ENCODE measurements around the gene STAT3. TPM values are rescaled to one million over a fixed set of nuclear protein-coding genes. Genes with fewer than 3 reads are reported as not detected.
"Not testable (repeated sequence)": the region's sequence is repeated elsewhere in the genome, so short reads cannot be mapped to it uniquely, and the experiment has no call there.

Gene STAT3
- polyA plus RNA-seq, 4 donors = 59.8 to 63.4 (median 60.4) TPM

DNA sequence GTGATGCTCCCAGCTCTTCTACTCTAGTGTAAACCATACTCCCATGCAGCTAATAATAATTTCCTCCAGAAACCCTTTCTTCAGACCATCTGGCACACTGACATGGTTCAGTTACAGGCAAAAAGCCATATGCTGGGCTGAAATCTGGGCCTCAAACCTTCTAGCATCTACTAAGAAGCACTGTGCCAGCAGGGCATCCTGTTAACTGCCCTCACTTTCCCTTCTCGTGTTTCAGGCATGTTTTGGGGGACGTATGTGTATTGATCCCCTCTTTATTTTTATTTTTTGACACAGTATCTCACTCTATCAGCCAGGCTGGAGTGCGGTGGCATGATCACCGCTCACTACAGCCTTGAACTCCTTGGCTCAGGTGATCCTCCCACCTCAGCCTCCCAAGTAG, 66.7 kb downstream of the STAT3 start:
- no peak for DNase-seq (ENCODE audit: low read depth in 4 of 4, low spot score in 3 of 4)

DNA sequence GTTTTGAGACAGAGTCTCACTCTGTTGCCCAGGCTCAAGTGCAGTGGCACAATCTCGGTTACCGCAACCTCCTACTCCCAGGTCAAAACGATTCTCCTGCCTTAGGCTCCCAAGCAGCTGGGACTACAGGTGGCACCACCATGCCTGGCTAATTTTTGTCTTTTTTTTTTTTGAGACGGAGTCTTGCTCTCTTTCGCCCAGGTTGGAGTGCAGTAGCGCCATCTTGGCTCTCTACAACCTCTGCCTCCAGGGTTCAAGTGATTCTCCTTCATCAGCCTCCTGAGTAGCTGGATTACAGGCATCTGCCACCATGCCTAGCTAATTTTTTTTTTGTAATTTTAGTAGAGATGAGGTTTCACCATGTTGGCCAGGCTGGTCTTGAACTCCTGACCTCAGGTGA, 70.3 kb downstream of the STAT3 start:
- not testable (repeated sequence) for DNase-seq (ENCODE audit: low read depth in 4 of 4, low spot score in 3 of 4)

DNA sequence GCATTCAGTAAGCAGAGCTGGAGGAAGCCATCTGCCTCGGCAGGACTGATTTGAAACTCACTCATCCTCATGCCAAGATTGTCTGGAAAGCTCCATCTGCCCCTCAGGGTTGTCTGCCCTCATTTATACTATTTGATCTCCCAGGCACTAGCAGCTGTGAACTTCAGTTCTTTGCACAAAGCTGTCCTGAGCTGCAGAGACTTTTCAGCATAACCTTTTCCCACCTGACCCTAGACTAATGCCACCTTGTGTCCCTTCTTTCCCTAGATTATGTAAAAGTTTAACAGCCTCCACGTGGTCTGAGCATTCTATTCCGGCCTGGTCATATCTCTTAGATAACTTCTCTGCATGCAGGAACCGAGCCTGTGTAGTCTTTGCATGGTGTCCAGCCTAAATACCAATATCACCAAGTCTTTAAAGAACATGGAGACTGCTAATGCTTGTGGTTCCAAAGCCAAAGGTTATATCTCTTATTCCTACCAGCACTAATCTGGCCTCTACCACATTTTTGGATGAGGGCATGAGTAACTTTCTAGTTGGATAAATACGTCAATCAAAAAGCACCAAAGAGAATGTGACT, 70.9 kb downstream of the STAT3 start:
- no peak for DNase-seq (ENCODE audit: low read depth in 4 of 4, low spot score in 3 of 4)

DNA sequence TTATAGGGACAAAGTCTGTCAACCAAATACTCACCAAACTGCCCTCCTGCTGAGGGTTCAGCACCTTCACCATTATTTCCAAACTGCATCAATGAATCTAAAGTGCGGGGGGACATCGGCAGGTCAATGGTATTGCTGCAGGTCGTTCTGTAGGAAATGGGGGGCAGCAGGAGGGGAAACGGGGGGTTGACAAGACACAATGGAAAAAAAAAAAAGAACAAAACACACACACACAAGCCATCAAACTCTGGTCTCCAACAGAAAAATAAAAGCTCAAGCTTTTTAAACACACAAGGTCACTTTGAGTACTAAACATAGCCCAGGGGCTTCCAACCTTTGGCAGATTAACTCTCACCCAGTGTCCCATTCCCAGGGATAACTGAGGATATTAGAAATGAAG, 71.5 kb downstream of the STAT3 start:
- no peak for DNase-seq (ENCODE audit: low read depth in 4 of 4, low spot score in 3 of 4)

DNA sequence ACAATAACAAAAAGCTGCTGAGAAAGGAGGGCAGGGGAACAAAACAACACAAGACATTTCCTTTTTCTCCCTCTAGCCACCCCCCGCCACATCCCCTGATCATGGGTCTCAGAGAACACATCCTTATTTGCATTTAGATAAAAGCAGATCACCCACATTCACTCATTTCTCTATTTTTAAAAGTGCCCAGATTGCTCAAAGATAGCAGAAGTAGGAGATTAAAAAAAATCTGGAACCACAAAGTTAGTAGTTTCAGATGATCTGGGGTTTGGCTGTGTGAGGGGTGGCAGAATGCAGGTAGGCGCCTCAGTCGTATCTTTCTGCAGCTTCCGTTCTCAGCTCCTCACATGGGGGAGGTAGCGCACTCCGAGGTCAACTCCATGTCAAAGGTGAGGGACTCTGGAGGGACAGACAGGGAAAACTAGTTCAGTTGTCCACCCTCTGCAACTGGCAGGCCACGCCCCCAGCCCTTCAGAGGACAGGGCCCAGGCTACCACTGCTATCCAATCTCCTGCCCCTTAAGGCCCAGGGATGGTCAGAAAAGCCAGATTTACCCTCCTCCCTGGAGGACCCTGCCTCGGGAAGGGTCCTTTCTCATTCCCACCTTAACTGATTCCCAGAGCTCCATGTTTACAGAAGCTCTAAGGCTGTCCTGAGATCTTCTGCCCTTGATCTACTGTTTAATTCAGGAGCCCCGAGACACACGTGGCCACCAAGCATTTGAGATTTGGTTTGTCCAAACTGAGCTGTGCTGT, 72.7 kb downstream of the STAT3 start:
- no peak for DNase-seq (ENCODE audit: low read depth in 4 of 4, low spot score in 3 of 4)

DNA sequence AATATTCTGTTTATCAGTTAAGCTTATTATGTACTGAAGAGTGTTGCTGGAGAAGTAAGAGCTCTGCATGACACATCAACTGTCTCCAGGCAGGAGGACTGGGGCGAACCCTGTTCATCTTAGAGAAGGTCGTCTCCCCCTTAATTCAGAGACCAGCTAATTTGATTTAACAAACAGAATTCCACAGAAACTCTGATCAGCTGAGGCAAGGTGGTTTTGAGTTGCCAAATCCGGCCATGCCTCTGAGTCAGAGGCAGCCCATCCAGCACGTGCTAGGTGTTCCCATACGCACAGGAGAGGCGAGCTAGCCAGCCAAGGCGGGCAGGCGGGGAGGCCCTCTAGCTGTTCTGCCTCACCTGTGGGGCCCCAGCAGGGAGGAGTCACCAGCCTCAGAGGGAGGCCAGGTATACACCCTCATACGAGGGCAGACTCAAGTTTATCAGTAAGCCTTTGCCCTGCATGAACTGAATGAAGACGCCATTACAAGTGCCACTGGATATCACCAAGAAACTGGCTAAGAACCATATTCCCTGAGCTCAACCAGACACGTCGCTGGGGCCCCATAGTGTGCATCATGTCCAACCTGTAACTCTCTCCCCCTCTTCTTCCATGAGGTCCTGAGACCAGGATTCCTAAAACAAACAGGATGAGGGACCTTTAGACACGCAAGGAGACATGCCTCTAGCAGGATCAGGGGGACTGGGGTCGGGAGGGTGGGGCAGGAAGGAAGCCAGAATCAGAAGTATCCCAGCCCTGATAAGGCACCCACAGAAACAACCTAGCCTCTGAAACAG, 74.3 kb downstream of the STAT3 start:
- no peak for DNase-seq (ENCODE audit: low read depth in 4 of 4, low spot score in 3 of 4)

DNA sequence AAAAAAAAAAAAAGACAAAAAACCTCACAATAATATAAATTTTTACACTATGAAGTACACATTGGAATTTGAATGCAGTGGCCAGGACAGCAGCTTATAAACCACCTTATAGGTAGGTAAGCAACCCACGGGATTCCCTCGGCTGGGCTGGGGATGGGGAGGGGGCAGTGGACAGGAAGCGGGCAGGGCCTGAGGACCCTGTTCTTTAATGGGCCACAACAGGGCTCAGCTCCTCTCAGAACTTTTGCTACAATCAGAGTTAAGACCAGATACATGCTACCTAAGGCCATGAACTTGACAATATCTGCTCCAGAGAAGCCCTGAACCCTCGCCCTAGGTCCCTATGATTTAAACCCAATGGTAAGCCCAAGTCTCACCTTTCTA, 74.9 kb downstream of the STAT3 start:
- DNase-seq (ENCODE audit: low read depth in 4 of 4, low spot score in 3 of 4) = no peak

DNA sequence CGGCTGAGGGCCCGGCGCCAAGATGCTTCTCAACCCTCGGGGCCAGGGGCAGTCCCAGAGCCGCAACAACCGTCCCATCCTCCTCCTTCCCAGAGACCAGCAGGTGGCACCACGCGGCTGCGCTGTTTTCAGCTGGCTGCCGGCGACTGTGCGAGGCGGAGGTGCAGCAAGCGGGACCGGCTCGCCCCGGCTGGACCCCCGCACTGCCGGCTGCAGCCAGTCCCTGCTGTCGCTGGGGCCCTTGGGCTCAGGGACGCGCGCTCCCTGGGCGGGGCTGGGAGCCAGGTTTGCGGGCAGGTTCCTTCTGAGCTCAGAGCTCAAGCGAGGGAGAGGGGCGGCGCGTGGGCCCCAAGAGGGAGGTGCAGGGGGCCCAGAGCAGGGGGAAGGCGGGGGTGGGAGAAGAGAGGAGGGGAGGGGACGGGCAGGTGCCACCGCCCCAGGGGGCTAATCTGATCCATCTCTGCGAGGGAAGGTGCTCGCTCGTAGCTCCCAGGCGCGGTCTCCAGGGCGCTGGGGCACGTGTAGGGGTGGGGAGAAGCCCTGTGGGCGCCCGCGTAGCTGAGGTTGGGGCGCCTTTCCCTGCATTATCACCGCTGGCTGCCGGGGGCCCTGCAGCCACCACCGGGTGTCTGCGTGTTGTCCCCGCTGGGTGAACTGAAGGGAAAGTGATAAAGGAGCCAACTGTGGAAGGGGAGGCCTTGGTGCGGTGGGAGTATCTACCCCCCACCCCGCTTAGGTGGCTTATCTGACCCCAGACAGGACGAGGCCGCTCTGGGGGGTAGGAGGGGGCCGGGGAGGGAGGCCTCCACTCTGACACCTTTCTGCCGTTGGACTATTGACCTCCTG, 75.7 kb downstream of the STAT3 start:
- DNase-seq (ENCODE audit: low read depth in 4 of 4, low spot score in 3 of 4) = peak; percentile 68 to 76 (median 74)

DNA sequence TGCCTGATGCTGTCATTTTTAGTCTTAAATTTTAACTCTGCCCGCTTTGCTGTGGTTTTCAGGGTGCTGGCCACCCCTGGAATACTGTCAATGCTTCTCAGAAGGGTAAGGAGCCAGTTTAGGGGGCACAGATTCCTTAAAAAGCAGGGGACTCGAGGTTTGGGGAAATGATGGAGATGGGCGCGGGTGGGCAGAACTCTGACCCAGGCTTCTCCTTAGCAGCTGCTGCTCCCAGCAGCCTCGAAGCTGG, 76.3 kb downstream of the STAT3 start:
- DNase-seq (ENCODE audit: low read depth in 4 of 4, low spot score in 3 of 4) = no peak

DNA sequence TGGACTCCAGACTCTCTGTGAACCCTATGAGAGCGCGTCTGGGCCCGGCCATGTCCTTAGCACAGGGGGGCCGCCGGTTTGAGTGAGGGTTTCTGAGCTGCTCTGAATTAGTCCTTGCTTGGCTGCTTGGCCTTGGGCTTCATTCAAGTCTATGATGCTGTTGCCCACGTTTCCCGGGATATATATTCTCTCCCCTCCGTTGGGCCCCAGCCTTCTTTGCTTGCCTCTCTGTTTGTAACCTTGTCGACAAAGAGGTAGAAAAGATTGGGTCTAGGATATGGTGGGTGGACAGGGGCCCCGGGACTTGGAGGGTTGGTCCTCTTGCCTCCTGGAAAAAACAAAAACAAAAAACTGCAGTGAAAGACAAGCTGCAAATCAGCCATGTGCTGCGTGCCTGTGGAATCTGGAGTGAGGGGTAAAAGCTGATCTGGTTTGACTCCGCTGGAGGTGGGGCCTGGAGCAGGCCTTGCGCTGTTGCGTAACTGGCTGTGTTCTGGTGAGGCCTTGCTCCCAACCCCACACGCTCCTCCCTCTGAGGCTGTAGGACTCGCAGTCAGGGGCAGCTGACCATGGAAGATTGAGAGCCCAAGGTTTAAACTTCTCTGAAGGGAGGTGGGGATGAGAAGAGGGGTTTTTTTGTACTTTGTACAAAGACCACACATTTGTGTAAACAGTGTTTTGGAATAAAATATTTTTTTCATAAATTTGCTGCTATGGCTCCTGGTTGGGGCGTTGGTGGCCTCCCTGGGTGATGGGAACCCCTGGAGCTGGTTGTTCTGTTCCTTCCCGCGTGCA, 76.8 kb downstream of the STAT3 start:
- DNase-seq (ENCODE audit: low read depth in 4 of 4, low spot score in 3 of 4) = peak; percentile 63 to 82 (median 76)

DNA sequence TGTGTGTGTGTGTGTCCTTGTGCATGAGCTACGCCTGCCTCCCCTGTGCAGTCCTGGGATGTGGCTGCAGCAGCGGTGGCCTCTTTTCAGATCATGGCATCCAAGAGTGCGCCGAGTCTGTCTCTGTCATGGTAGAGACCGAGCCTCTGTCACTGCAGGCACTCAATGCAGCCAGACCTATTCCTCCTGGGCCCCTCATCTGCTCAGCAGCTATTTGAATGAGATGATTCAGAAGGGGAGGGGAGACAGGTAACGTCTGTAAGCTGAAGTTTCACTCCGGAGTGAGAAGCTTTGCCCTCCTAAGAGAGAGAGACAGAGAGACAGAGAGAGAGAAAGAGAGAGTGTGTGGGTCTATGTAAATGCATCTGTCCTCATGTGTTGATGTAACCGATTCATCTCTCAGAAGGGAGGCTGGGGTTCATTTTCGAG, 77.4 kb downstream of the STAT3 start:
- DNase-seq (ENCODE audit: low read depth in 4 of 4, low spot score in 3 of 4) = no peak

DNA sequence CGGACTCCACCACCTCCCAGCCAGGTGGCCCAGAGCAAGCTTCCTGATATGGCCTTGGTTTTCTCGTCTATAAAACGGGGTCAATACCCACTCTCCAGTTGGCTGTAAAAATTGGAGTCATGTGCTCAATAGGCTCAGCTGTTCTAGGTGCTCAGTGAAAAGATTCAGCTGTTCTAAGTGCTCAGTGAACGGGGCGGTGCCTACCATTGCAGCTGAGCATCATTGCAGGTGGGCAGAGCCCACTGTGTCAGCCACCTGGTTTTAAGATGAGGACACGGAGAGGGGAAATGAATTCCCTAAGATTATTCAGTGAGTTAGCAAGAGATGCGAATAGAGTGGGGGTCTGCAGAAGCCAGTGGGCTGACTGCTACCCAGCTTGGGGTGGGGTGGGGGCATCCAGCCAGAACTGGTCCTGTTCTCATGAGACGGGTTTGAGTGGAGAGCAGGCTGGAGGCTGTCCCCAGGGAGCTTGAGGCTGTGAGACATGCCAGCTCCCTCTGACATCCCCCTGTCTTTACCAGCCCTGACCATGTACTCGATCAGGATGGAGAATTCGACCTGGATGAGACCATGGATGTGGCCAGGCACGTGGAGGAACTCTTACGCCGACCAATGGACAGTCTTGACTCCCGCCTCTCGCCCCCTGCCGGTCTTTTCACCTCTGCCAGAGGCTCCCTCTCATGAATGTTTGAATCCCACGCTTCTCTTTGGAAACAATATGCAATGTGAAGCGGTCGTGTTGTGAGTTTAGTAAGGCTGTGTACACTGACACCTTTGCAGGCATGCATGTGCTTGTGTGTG, 78.1 kb downstream of the STAT3 start:
- DNase-seq (ENCODE audit: low read depth in 4 of 4, low spot score in 3 of 4) = no peak

DNA sequence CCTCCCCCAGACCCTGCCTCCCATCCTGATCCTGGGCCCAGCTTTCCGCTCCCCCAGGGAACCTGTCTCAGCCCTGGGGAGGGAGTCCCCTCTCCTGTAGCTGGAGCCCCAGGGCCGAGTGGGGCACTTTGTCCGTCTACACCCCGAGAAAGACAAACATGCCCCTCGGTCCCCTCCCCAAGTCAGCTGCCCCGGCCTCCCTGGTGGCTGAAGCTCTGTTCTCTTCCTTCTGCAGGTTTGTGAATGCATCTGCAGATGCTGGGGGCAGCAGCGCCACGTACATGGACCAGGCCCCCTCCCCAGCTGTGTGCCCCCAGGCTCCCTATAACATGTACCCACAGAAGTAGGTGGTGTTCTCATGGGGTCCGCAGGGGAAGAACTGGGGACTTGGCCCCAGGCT, 79.1 kb downstream of the STAT3 start:
- DNase-seq (ENCODE audit: low read depth in 4 of 4, low spot score in 3 of 4) = no peak

DNA sequence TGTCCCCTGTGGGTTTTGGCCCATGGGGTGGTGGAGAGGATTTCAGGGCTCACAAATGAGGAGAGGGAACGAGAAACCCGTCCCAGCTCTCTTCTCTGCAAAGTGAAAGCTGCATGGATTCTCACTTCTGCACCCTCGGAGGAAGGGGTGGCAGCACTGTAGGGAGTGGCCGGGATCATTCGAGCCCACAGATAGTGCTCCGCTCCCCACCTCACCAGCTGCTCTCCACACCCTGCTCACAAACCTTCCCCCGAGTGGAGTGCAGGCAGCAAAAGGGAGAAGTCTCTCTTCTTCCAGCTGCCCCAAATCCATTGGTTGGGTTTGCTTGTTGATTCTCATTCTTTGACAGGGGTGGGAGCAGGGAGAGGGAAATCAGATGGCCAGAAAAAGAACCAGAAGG, 79.8 kb downstream of the STAT3 start:
- DNase-seq (ENCODE audit: low read depth in 4 of 4, low spot score in 3 of 4) = no peak

DNA sequence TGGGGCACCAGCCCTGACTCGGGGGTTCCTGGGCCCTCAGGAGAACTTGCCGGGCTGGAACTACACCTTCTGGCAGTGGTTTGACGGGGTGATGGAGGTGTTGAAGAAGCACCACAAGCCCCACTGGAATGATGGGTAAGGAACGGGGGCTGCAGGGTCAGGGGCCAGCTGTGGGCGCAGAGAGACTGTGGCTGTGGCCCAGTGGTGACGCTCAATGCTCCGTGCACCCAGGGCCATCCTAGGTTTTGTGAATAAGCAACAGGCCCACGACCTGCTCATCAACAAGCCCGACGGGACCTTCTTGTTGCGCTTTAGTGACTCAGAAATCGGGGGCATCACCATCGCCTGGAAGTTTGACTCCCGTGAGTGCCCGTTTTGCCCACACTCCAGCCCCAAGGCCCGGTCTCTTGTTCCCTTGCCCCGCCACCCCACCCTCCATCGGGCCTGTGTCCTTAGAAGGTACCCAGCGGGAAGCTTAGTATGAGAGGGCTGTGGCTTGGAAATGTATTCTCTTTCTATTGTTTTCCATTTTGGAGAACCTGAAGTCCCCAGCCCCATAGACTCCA, 80.8 kb downstream of the STAT3 start:
- DNase-seq (ENCODE audit: low read depth in 4 of 4, low spot score in 3 of 4) = no peak

DNA sequence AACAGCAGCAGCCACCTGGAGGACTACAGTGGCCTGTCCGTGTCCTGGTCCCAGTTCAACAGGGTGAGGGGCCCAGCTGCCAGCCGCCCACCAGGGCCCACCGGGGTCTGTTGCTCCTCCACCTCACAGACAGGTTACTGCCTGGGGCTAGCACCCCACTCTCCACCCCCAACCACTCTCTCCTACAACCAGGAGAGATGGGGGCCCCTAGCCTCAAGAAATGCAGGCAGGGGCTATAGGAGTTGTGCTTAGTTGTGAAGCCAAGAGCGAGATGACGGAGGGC, 81.9 kb downstream of the STAT3 start:
- no peak for DNase-seq (ENCODE audit: low read depth in 4 of 4, low spot score in 3 of 4)

DNA sequence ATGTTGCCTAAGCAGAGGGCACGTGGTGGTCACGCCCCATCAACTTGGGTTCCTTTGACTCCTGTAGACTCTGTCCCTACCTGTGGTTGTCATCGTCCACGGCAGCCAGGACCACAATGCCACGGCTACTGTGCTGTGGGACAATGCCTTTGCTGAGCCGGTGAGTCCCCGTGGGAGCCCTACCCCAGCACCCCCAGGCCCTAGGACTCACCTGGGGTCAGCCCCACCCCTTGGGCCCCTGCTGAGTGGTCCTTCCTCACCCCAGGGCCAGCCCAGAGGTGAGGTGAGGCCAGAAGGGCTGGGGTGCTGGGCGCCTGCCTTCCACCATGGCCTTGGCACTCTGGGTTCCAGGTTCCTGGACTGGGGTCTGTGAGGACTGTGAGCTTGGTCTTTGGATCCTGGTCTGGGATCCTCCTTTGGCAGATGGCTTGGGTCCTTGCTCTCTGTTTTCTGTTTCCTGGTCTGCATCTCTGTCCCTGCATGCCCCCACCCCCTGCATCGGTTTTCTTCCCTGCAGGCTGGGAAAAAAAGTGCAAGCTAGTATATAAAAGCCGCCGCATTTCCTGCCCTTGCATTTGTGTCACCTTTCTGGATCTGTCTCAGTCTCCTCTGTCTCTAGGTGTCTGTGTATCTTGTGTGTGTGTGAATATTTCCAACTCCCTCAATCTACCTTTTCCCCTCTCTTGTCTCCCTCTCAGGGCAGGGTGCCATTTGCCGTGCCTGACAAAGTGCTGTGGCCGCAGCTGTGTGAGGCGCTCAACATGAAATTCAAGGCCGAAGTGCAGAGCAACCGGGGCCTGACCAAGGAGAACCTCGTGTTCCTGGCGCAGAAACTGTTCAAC, 82.5 kb downstream of the STAT3 start:
- no peak for DNase-seq (ENCODE audit: low read depth in 4 of 4, low spot score in 3 of 4)

DNA sequence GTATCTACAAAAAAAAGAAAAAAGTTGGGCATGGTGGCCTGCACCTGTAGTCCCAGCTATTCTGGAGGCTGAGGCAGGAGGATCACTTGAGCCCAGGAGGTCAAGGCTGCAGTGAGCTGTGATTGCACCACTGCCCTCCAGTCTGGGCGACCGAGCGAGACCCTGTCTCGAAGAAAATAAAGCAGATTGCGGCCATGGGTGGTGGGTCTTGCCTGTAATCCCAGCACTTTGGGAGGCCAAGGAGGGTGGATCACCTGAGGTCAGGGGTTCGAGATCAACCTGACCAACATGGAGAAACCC, 83.3 kb downstream of the STAT3 start:
- not testable (repeated sequence) for DNase-seq (ENCODE audit: low read depth in 4 of 4, low spot score in 3 of 4)
